Activated CD4-positive, alpha-beta T cell treated with anti-CD3 and anti-CD28 coated beads, Interleukin-2, amount 10 ng/mL, durations not matched to agents 7 days and 5 days (primary cell): Measurements from ENCODE around the gene SLC22A3. TPM values are rescaled to one million over a fixed set of nuclear protein-coding genes. Genes with fewer than 3 reads are reported as not detected.

Experiments used
- CTCF ChIA-PET: fragments of 350-600 bp; sonication (Branson Sonifier 250); formaldehyde crosslinking; loops from one replicate; lab custom pipeline; 2021; ENCODE audit warnings: antibody characterized with exemption; lab: Charles Lee
- POLR2A ChIA-PET: fragments of 350-600 bp; sonication (Branson Sonifier 250); formaldehyde crosslinking; loops from one replicate; lab custom pipeline; 2021; ENCODE audit warnings: antibody characterized with exemption; lab: Charles Lee
- DNase-seq: peaks from one replicate; pipeline ENCODE4 v3.0.0-alpha.2; 2020
- H3K27ac Mint-ChIP-seq: one replicate; pipeline ENCODE4 v1.8.0; 2021; ENCODE audit warnings: mild to moderate bottlenecking, moderate library complexity, mixed read lengths
- H3K27me3 Mint-ChIP-seq: one replicate; pipeline ENCODE4 v1.8.0; 2021; ENCODE audit warnings: mixed read lengths
- H3K36me3 Mint-ChIP-seq: one replicate; pipeline ENCODE4 v1.8.0; 2021; ENCODE audit warnings: low read depth, mixed read lengths
- H3K4me1 Mint-ChIP-seq: one replicate; pipeline ENCODE4 v1.8.0; 2021; ENCODE audit warnings: mixed read lengths
- H3K4me3 Mint-ChIP-seq: one replicate; pipeline ENCODE4 v1.8.0; 2021; ENCODE audit warnings: mild to moderate bottlenecking, moderate library complexity, mixed read lengths
- H3K9me3 Mint-ChIP-seq: one replicate; pipeline ENCODE4 v1.8.0; 2021; ENCODE audit warnings: mixed read lengths
- total RNA-seq, 2 experiments: library from RNA; stranded (reverse); gene quantifications; one replicate each; pipeline ENCODE4 v1.2.3, GENCODE V29; 2021

SLC22A3 gene
- total RNA-seq, 2 experiments from 2014 or later, result not detected

DNA sequence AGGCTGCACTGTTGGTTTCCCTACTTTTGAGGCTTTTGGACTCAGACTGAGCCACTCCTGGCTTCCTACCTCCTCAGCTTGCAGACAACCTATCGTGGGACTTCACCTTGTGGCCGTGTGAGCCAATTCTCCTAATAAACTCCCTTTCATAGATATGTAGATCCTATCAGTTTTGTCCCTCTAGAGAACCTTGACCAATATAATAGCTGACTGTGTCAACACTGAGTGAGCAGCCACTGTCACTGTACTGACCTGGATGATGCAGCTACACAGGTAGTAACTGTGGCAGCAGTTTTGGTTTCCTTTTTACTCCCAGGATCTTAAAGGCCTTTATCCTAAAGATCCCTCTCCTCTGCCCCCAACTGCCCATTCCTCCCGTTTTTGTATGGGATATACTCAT lies 70.2 kb downstream of the SLC22A3 start:
- H3K9me3 Mint-ChIP-seq, result peaks cover 7% of the 10 kb centered on the region
- H3K27ac Mint-ChIP-seq, result no peak overlapping the region
- no peaks in the 10 kb centered on the region for H3K4me1 Mint-ChIP-seq
- DNase-seq, result no peak
- H3K4me3 Mint-ChIP-seq, result no peak overlapping the region
- H3K36me3 Mint-ChIP-seq, result no peaks in the 10 kb centered on the region
- POLR2A ChIA-PET, result no interaction called here
- CTCF ChIA-PET, result interaction anchor here (1.2 to 1.3 kb wide), 2 partner anchors 9 to 15 kb away, joined by 3 to 4 read pairs; no protein-coding TSS in a partner anchor
- H3K27me3 Mint-ChIP-seq, result peaks cover 18% of the 10 kb centered on the region

GRCh38 chr6:160419488-160419887 lies 71.3 kb downstream of the SLC22A3 start:
- no peak for DNase-seq
- H3K27ac Mint-ChIP-seq, result no peak overlapping the region
- ChIA-PET CTCF (no interaction called here), POLR2A (no interaction called here)
- peaks cover 20% of the 10 kb centered on the region for H3K27me3 Mint-ChIP-seq
- H3K4me1 Mint-ChIP-seq, result no peaks in the 10 kb centered on the region
- H3K9me3 Mint-ChIP-seq, result peaks cover 7% of the 10 kb centered on the region
- H3K36me3 Mint-ChIP-seq, result no peaks in the 10 kb centered on the region
- H3K4me3 Mint-ChIP-seq, result no peak overlapping the region

DNA sequence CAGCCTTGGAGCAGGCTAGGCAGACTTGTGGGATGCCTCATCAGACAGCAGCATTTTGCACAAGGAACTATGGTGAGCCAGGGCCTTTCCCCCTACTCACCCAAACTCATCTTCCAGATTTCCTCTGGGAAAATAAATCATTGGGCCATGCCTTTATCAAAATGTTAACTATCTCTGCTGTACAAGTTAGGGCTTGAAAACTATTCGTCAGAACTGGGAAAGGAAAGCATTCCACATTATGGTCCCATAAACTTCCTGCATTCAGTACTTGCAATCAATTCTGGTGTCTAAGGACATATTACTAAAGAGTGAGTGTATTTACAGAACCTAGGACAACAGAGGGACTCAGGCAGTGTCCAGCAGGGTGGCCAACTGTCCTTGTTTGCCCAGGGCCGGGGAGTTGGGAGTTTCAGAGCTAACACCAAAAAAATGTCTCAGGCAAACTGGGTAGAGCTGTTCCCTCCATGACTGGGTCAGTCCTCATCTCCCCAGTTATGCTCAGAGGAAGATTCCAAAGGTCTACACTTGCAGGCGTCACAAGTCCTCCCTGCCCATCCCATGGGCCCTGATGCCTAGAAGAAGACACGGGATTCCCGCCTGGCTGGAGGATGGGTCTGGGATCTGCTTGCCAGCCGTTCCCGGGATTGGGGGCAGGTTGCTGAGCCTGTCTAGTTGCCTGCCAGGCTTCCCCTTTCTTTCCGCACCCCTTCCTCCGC lies 72.2 kb downstream of the SLC22A3 start:
- H3K9me3 Mint-ChIP-seq, result peaks cover 6% of the 10 kb centered on the region
- no peaks in the 10 kb centered on the region for H3K36me3 Mint-ChIP-seq
- CTCF ChIA-PET, result no interaction called here
- no peak overlapping the region for H3K27ac Mint-ChIP-seq
- POLR2A ChIA-PET, result no interaction called here
- DNase-seq, result no peak
- H3K27me3 Mint-ChIP-seq, result peaks cover 18% of the 10 kb centered on the region
- no peaks in the 10 kb centered on the region for H3K4me1 Mint-ChIP-seq
- no peak overlapping the region for H3K4me3 Mint-ChIP-seq

- H3K4me1 Mint-ChIP-seq, result peaks cover under 1% of the 10 kb centered on the region
- H3K9me3 Mint-ChIP-seq, result peaks cover 5% of the 10 kb centered on the region
- peaks cover 15% of the 10 kb centered on the region for H3K27me3 Mint-ChIP-seq
- ChIA-PET POLR2A (no interaction called here), CTCF (no interaction called here)
- DNase-seq, result no peak
- no peaks in the 10 kb centered on the region for H3K36me3 Mint-ChIP-seq
- H3K27ac Mint-ChIP-seq, result no peak overlapping the region
- H3K4me3 Mint-ChIP-seq, result no peak overlapping the region
Measured at GRCh38 chr6:160420969-160421556, 72.9 kb downstream of the SLC22A3 start.

DNA sequence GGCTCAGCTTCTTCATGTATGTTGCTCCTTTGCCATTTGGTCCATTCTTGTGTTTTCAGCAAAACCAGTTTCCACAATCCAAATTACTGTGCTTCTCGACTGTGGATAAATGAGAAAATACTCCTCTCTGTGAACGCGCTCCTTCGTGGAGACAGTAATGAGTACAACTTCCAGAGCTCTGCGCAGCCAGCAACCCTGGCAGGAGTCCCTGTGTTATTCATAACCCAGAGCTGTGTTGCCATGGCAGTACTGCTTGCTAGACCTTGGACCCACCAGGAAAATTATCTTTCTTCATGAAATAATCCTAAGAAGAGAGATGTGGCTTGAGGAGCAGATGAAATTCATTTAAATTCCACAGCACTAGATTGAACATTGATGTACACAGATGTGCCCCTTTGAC lies 73.7 kb downstream of the SLC22A3 start:
- peaks cover 7% of the 10 kb centered on the region for H3K4me1 Mint-ChIP-seq
- H3K27me3 Mint-ChIP-seq, result peaks cover 16% of the 10 kb centered on the region
- no peak overlapping the region for H3K4me3 Mint-ChIP-seq
- DNase-seq, result no peak
- H3K27ac Mint-ChIP-seq, result no peak overlapping the region
- peaks cover 5% of the 10 kb centered on the region for H3K9me3 Mint-ChIP-seq
- ChIA-PET POLR2A (no interaction called here), CTCF (no interaction called here)
- no peaks in the 10 kb centered on the region for H3K36me3 Mint-ChIP-seq

GRCh38 chr6:160424256-160424655 lies 76.1 kb downstream of the SLC22A3 start:
- Mint-ChIP-seq H3K27ac (no peak overlapping the region), H3K4me3 (no peak overlapping the region), H3K36me3 (no peaks in the 10 kb centered on the region), H3K4me1 (peaks cover 7% of the 10 kb centered on the region), H3K27me3 (peaks cover 27% of the 10 kb centered on the region), H3K9me3 (peaks cover 5% of the 10 kb centered on the region)
- DNase-seq, result no peak
- ChIA-PET CTCF (no interaction called here), POLR2A (no interaction called here)

DNA sequence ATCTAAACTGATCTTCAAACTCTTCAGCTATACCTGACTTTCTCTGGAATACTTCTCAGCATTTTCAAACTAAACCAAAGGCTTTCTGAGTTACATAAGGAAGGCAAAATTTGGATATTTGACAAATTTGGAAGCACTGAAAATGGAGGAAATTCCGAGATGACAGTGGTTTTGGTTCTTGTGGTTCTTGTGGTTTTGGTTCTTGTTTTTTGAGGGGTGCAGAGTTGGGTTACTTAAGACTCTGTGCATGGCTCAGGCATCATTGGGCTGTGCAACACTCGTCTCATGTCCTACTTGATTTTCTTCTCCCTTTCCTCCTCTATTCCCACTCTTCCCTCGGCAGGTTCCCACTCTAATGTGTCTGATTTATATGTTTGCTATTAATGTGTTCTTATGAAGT lies 78.0 kb downstream of the SLC22A3 start:
- Mint-ChIP-seq H3K9me3 (peaks cover 5% of the 10 kb centered on the region), H3K27me3 (peaks cover 26% of the 10 kb centered on the region), H3K4me3 (no peak overlapping the region), H3K36me3 (no peaks in the 10 kb centered on the region), H3K27ac (no peak overlapping the region), H3K4me1 (peaks cover 7% of the 10 kb centered on the region)
- POLR2A ChIA-PET, result no interaction called here
- DNase-seq, result no peak
- CTCF ChIA-PET, result no interaction called here

DNA sequence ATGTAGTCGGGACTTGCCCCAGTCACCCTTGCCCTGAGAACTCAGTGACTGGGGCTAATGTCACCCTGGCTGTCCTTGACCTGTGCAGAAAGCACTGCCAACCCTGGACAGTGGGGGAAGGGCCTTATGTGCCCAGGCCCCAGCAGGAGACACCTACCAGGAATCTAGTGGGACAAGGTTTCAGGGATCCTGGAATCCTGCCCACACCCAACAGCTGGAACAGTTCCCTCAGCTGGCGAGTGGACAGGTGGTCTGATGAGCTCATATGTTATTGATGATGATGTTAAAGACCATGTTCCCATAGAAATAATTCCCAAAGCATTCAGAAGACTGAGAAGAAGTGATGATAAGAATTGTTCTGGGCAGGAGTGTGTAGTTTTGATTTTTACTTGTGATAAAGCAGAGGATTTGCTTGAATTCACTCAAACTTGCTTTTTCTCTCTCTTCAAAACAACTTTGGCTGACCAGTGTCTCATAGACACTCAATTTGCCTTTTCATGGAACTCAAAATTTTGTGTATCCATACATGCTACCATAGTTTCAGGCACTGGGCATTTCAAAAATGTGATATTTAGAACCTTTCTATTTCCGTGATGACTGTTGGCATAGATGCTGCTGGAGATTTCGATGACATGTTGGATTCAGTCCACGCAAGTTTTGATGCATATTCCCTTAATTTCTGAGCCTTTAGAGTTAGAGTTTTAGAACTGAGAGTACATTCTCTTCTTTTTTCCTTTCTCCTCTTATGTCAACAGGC lies 79.3 kb downstream of the SLC22A3 start:
- no peak for DNase-seq
- Mint-ChIP-seq H3K36me3 (no peaks in the 10 kb centered on the region), H3K27ac (no peak overlapping the region), H3K27me3 (peaks cover 24% of the 10 kb centered on the region), H3K4me1 (peaks cover 7% of the 10 kb centered on the region), H3K4me3 (no peak overlapping the region), H3K9me3 (peaks cover under 1% of the 10 kb centered on the region)
- ChIA-PET POLR2A (no interaction called here), CTCF (interaction anchor here (1.2 kb wide), 1 partner anchor 10 kb away, joined by 3 read pairs; no protein-coding TSS in a partner anchor)

DNA sequence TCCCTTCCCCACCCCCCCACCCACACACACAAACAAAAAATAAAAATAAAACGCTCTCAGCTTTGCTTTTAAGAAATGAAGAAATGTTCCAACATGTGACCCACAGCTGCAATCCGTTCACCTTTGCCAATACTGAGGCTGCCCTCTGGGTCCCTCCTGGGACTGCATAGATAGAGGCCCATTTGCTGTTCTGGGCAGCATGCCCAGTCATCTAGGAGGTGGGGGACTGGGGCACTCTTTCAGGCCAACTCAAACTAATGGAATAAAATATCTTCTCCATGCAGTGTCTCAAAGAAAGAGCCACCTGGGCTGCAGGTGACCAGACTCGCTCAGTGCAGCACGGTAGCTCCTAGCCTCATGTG lies 79.9 kb downstream of the SLC22A3 start:
- no peak for DNase-seq
- Mint-ChIP-seq H3K27ac (no peak overlapping the region), H3K36me3 (no peaks in the 10 kb centered on the region), H3K4me3 (no peak overlapping the region), H3K4me1 (peaks cover 7% of the 10 kb centered on the region), H3K9me3 (no peaks in the 10 kb centered on the region), H3K27me3 (peaks cover 24% of the 10 kb centered on the region)
- ChIA-PET CTCF (no interaction called here), POLR2A (no interaction called here)

DNA sequence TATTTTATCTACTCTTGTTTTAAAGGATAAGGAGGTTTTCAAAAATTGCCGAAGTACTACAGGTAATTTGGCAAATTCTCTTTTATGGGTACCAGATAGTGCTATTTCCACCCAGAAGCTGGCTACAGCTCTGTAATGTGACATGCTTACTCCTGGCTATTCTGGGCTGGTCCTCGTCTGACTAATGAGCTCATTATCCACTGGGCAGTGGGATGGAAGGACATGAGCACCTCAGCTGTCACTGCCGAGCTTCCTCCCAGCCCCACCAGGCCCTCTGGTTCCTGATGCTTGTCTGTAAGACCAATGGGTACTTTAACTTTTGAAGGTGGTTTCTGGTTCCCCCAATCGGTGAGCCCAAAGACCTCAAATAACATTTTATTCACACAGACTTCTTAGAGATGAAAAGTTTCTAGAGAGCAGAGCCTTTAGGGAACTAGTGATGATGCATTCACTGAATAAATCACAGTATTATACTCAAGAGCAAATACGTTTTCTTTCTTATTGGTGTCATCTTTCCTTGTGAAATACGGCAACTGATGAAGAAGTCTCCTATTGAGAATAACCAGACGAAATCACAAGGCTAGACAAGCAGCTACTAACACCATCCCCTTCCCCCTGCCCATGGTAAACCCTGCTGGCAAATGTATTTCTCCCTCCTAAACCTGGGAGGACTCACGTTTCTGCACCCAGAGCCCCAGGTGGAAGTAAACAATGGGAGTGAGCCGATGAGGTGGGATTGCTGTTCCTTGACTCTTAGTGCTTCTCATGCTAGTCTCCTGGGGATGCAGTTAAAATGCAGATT lies 80.8 kb downstream of the SLC22A3 start:
- H3K4me1 Mint-ChIP-seq, result peaks cover 7% of the 10 kb centered on the region
- H3K9me3 Mint-ChIP-seq, result no peaks in the 10 kb centered on the region
- no peak for DNase-seq
- peaks cover 27% of the 10 kb centered on the region for H3K27me3 Mint-ChIP-seq
- H3K4me3 Mint-ChIP-seq, result no peak overlapping the region
- CTCF ChIA-PET, result no interaction called here
- no peak overlapping the region for H3K27ac Mint-ChIP-seq
- POLR2A ChIA-PET, result no interaction called here
- H3K36me3 Mint-ChIP-seq, result no peaks in the 10 kb centered on the region

- CTCF ChIA-PET, result no interaction called here
- Mint-ChIP-seq H3K36me3 (no peaks in the 10 kb centered on the region), H3K9me3 (no peaks in the 10 kb centered on the region), H3K4me3 (no peak overlapping the region), H3K4me1 (peaks cover 7% of the 10 kb centered on the region), H3K27ac (no peak overlapping the region), H3K27me3 (peaks cover 24% of the 10 kb centered on the region)
- DNase-seq, result no peak
- POLR2A ChIA-PET, result no interaction called here
Measured at GRCh38 chr6:160429620-160429895, 81.4 kb downstream of the SLC22A3 start.

DNA sequence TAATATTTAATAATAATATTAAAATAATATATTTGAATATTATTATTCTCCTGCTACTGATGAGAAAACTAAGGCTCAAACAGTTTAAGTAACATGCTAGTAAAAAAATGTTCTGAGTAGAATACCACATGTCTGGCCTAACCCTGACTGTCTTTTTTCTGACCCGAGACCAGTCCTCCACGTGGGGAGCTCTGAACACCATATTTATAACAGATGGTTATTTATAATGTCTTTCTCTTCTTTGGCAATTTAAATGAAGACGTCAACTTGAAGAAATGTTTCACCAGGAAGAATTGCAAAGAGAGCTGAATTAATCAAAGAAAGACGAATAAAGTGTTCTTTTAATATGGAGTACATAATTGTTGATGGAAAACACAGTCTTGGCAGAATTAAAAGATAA lies 82.0 kb downstream of the SLC22A3 start:
- H3K4me3 Mint-ChIP-seq, result no peak overlapping the region
- H3K27me3 Mint-ChIP-seq, result peaks cover 25% of the 10 kb centered on the region
- POLR2A ChIA-PET, result no interaction called here

DNA sequence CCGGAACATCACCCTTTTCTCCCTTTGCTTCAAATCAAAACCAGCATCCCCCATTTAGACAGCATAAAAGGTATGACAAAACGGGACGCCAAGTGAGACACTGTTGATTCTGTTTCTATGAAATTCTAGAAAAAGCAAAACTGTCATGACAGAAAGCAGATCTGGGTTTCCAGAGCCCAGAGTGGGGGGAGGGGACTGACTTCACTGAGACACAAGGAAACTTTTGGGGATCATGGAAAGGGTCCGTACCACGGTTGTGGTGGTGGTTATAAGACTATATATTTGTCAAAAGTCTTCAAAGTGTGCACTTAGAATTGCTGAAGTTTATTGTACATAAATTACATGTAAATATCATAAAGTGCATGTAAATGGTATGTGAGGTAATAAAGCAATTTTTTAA lies 82.6 kb downstream of the SLC22A3 start:
- H3K27ac Mint-ChIP-seq, result no peak overlapping the region
- no peak for DNase-seq
- H3K9me3 Mint-ChIP-seq, result no peaks in the 10 kb centered on the region
- H3K4me3 Mint-ChIP-seq, result no peak overlapping the region
- H3K27me3 Mint-ChIP-seq, result peaks cover 29% of the 10 kb centered on the region
- no peaks in the 10 kb centered on the region for H3K36me3 Mint-ChIP-seq
- ChIA-PET POLR2A (no interaction called here), CTCF (no interaction called here)
- peaks cover 10% of the 10 kb centered on the region for H3K4me1 Mint-ChIP-seq

More for the DNA sequence above, 82.0 kb downstream of the SLC22A3 start:
- CTCF ChIA-PET, result no interaction called here
- no peaks in the 10 kb centered on the region for H3K36me3 Mint-ChIP-seq
- H3K4me1 Mint-ChIP-seq, result peaks cover 7% of the 10 kb centered on the region
- H3K9me3 Mint-ChIP-seq, result no peaks in the 10 kb centered on the region
- H3K27ac Mint-ChIP-seq, result no peak overlapping the region
- DNase-seq, result no peak
